ENCODE results near the gene CDC16. TPM values are rescaled to one million over a fixed set of nuclear protein-coding genes. Genes with fewer than 3 reads are reported as not detected.

The CDC16 gene
- total RNA-seq, 2 donors from 2014 or later, result 60.5 to 88.0 TPM

- Mint-ChIP-seq H3K36me3 (peaks cover 25% of the 10 kb centered on the region), H3K27ac (no peak overlapping the region), H3K9me3 (no peaks in the 10 kb centered on the region), H3K27me3 (no peaks in the 10 kb centered on the region), H3K4me1 (ENCODE audit: low read depth in 2 of 2) (peaks cover 25 to 35% of the 10 kb centered on the region in 2 donors), H3K4me3 (no peak overlapping the region)
- no peak for DNase-seq (ENCODE audit: low spot score)
- no peak for ATAC-seq
Measured at GRCh38 chr13:114321256-114321655, 86.6 kb downstream of the CDC16 start.

Other genes starting within 250 kb of the CDC16 start
- gene RASA3, start 102.3 kb upstream of the CDC16 start, total RNA-seq, result 10 to 100 TPM in 1 of 2 donors, 1 to 10 TPM in 1; 6.9 to 11.7 TPM
- not detected for gene CFAP97D2, start 55.6 kb upstream of the CDC16 start, total RNA-seq
- 10 to 100 TPM; 30.8 to 44.3 TPM for gene UPF3A, start 46.7 kb downstream of the CDC16 start, total RNA-seq
- gene CHAMP1, start 79.6 kb downstream of the CDC16 start, total RNA-seq, result 10 to 100 TPM; 17.5 to 24.4 TPM

All from natural killer cell treated with Interleukin-12 subunit alpha and Interleukin-12 subunit beta and Interleukin-15 and Interleukin-18, amount 100 ng/mL, for 72 hours (primary cell).